ENCODE results near the gene SOX18.

SOX18 gene

GRCh38 chr20:64062596-64063388, 13.4 kb upstream of the SOX18 start, which contains the start of gene TCEA2:
Gene TCEA2, plus strand, starts transcription at chr20:64063198. Its CDS starts 115 bp downstream, at chr20:64063313.
- no peak for TF ChIP-seq CTCF (IDR thresholded peaks at IDR 0.05; ENCODE audit: low read depth, low read length, missing control alignments)

GRCh38 chr20:64062276-64062595, 12.8 kb upstream of the SOX18 start:
- TF ChIP-seq CTCF (IDR thresholded peaks at IDR 0.05; ENCODE audit: low read depth, low read length, missing control alignments) = no peak
- peak overlapping the region; percentile 69 for H3K4me3 ChIP-seq (replicated peaks; ENCODE audit: low read depth, low read length)
- no peak for DNase-seq (ENCODE audit: extremely low read depth, low read depth)

More at GRCh38 chr20:64062596-64063388, 13.4 kb upstream of the SOX18 start, which contains the start of gene TCEA2:
- peak; percentile 83 for DNase-seq (ENCODE audit: extremely low read depth, low read depth)
- H3K4me3 ChIP-seq (replicated peaks; ENCODE audit: low read depth, low read length) = peak within 1 kb of the TSS; percentile 69

- no peak for TF ChIP-seq CTCF (IDR thresholded peaks at IDR 0.05; ENCODE audit: low read depth, low read length, missing control alignments)
- DNase-seq (ENCODE audit: extremely low read depth, low read depth) = no peak
- H3K4me3 ChIP-seq (replicated peaks; ENCODE audit: low read depth, low read length) = no peak overlapping the region
These were observed 9.1 kb upstream of the SOX18 start for GRCh38 chr20:64058536-64058935.

GRCh38 chr20:64057628-64058498, 8.4 kb upstream of the SOX18 start:
- TF ChIP-seq CTCF (IDR thresholded peaks at IDR 0.05; ENCODE audit: low read depth, low read length, missing control alignments) = peak; percentile 87
- DNase-seq (ENCODE audit: extremely low read depth, low read depth) = no peak
- no peak overlapping the region for H3K4me3 ChIP-seq (replicated peaks; ENCODE audit: low read depth, low read length)

GRCh38 chr20:64056889-64057627, 7.6 kb upstream of the SOX18 start:
- H3K4me3 ChIP-seq (replicated peaks; ENCODE audit: low read depth, low read length) = no peak overlapping the region
- DNase-seq (ENCODE audit: extremely low read depth, low read depth) = no peak
- TF ChIP-seq CTCF (IDR thresholded peaks at IDR 0.05; ENCODE audit: low read depth, low read length, missing control alignments) = no peak

- H3K4me3 ChIP-seq (replicated peaks; ENCODE audit: low read depth, low read length) = no peak overlapping the region
- DNase-seq (ENCODE audit: extremely low read depth, low read depth) = no peak
- TF ChIP-seq CTCF (IDR thresholded peaks at IDR 0.05; ENCODE audit: low read depth, low read length, missing control alignments) = no peak
These were observed 7.1 kb upstream of the SOX18 start for GRCh38 chr20:64056639-64056888.

Data from HFF-Myc (cell line).